ENCODE measurements around the gene PLSCR5.

Gene PLSCR5

DNA sequence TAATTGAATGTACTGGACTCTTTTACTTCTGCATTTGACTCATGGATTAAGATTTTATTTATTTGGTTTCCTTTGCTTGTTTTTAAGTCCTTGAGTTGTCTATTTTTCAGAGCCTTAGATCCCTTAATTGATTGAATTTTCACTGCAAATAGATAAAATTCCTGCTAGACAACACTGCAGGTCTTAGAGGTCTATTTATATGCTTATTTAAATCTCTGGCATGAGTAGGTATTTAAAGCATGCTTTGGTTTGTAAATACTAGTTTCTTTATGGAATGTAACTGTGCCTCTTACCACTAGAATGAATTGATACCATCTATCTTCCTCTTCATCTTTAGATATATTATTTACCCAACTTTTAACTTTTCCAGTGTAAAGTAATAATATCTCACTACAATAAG is 20.0 kb downstream of the PLSCR5 start:
- DNase-seq (ENCODE audit: low spot score), result no peak

DNA sequence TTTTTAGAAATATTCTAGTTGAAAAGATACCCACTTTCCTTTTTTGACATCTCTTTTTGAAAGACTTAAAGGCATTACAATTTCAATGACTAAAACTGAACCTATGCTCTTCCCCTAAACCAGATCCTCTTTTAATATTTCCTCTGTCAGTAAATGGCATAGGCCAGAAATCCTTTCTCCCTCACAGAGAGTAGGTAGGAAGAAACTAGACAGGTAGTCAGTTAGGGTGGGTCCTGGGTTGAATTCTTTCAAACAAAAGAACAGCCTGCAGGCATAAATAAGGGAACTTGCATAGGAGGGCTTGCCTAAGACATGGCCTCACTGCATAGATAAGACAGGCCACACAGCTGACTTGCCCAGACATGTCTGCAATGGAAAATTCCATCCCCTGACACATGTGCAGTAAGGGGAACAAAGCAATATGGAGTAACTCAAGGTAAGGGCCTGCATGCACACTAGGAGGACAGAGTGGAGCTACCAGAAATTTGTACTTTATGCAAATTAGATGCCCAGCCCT is 23.1 kb downstream of the PLSCR5 start:
- no peak for DNase-seq (ENCODE audit: low spot score)

DNA sequence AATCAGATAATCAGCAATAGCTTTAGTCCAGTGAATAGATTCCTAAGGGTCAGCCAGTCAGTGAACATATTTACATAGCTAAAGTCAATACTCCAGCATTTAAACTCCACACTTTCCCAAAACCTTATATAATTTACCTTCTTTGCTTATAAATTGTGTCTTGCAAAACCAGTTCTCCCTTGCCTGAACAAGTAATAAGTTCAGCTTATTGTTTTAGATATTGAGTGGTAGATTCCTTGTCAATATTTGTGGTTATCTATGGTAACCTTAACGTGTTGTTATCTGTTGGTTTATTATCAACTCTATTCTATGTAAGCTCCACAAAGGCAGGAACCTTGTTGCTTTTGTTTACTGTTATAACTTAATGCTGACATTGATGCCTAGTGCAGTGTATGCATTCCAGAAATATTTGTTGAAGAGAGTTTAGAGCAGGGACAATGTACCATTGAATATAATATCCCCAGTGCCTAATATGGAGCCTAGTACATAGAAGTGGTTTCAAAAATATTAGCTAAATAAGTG is 24.0 kb downstream of the PLSCR5 start:
- no peak for DNase-seq (ENCODE audit: low spot score)

DNA sequence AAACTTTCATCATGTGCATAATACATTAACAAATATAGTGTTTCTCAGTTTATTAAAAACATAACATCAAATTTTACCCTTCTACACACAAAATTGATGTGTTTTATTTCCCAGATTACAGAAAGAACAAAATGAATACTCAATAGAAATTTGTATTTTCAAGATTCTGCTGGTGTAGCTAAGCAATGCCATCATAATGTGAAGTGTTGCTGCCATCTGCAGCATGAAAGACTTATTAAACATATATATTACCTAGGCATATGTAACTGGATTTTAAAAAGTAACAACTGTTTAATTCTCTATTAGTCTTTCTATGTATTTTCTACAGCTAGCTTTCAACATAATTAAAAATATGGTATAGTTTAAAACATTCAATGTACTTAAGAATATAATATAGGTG is 27.5 kb downstream of the PLSCR5 start:
- DNase-seq (ENCODE audit: low spot score), result no peak

DNA sequence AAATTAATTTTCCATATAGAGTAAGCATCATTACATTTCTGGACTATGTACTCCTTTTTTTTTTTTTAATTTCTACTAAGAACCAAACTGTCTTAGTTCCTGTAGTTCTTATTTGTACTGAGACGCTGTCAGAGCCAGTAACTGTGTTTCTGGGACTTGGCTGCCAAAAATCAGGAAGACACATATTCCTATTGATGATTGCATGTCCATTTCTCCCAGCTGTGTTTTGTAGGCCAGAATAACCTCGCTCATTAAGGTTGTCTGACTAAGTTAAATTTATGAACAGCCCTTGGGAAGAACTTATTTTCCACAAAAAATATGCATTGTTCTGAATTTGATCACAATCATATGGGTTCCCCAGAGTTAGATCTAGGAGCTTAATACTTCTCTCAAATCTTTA is 29.5 kb downstream of the PLSCR5 start:
- no peak for DNase-seq (ENCODE audit: low spot score)

DNA sequence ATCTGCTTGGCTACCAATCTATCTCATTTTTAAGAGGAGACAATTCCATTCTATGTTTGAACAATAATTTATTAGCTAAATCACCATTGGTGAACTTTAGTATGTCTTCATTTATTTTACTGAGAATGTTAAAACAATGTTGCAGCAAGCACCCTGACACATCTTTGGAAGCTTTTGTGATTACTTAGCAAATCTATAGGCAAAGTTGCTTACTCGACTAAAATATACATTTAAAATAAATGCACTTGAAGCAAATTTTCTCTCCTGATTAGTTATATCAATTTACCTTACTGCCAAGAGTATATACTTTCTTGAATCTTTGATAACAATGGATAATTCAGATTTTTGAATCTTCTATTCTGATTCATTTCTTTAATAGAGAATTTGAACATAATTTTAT is 31.0 kb downstream of the PLSCR5 start:
- DNase-seq (ENCODE audit: low spot score), result no peak

DNA sequence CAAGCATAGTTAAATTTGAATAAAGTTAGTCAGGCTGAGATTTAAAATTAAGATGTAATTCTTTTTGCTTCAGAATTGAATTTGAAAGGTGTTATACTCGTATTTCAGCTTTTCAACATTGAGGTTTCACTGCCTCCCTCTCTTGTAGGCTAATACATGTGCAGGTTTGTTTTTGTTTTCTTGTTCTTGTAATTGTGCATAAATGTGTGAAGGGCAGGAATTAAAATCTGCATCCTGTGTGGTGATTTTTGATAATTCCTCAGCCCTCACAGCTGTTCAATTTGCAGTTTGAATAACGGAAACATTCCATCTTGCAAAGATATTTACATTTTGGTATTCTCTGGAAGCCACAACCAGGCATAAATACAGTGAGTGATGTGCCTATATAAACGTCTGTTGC is 35.8 kb downstream of the PLSCR5 start:
- DNase-seq (ENCODE audit: low spot score), result no peak

DNA sequence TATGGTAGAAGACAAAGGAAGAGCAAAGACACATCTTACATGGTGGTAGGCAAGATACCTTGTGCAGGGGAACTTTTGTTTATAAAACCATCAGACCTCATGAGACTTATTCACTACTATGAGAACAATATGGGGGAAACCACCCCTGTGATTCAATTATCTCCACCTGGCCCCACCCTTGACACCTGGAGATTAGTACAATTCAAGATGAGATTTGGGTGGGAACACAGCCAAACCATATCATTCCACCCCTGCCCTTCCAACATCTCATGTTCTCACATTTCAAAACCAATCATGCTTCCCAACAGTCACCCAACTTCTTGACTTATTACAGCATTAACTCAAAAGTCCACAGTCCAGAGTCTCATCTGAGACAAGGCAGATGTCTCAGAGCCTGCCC is 39.0 kb downstream of the PLSCR5 start:
- no peak for DNase-seq (ENCODE audit: low spot score)

DNA sequence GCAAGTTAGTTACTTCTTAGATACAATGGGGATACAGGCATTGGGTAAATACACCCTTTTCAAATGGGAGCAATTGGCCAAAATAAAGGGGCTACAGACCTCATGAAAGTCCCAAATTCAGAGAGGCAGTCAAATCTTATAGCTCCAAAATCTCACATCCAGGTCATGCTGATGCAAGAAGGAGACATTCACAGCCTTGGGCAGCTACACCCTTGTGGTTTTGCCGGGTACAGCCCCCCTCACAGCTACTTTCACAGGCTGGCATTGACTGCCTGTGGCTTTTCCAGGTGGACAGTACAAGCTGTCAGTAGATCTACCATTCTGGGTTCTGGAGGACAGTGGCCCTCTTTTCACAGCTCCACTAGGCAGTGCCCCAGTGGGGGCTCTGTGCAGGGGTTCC is 43.3 kb downstream of the PLSCR5 start:
- no peak for DNase-seq (ENCODE audit: low spot score)

DNA sequence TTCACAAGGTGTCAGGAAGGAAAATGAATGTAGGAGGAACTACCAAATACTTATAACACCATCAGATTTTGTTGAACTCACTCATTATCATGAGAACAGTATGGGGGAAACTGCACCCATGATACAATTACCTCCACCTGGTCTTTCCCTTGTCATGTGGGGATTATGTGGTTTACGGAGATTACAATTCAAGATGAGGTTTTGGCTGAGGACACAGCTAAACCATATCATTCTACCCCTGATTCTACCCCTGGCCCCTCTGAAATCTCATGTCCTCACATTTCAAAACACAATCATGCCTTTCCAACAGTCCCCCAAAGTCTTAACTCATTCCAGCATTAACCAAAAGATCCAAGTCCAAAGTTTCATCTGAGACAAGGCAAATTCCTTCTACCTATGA is 43.7 kb downstream of the PLSCR5 start:
- no peak for DNase-seq (ENCODE audit: low spot score)

DNA sequence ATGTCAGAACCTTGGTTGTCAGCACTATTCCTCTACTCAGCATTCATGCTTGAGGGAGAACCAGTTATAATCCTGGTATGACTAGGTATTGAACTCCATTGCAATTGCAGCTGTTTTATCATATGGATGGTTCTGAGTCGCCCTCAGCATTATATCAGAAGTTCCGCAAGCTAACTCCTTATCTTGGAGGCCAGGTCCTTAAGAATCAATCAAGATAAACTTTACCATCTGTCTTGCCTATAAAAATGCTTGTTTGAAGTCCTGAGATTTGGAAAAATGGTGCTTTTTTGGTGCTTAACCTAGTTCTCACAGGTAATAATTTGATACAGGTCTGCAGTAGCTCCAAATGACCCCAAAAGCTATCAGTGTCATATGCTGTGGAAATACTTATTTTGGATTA is 44.5 kb downstream of the PLSCR5 start:
- no peak for DNase-seq (ENCODE audit: low spot score)

DNA sequence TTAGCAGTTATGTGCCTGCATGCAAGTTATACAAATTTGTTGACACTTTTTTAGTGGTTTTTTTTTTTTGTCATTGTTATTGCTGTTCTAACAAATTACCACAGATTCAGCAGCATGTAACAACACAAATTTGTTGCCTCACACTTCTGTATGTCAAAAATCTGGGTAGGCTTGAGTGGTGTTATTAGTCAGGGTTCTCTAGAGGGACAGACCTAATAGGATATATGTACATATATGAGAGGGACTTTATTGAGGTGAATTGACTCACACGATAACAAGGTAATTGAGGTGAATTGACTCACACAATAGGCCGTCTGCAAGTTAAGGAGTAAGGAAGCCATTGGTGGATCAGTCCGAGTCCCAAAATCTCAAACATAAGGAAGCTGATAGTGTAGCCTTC is 45.8 kb downstream of the PLSCR5 start:
- DNase-seq (ENCODE audit: low spot score), result no peak

DNA sequence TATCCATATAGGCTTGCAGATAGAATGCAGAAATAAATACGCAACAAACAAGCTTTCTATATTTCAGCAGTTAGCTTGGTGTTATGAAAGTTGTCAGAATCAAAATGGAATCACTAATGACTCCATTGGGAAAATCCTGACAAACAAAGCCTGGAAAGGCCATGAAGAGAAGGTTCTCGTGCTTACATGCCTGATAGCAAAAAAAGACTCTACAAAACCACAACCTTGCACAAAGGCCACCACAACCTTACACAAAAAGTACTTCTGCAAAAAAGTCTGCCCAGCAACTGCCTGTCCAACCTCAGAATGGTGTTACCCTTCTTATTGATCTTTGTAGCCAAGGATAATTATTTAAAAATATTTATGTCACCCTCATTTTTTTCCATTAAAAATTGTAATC is 46.4 kb downstream of the PLSCR5 start:
- DNase-seq (ENCODE audit: low spot score), result no peak

DNA sequence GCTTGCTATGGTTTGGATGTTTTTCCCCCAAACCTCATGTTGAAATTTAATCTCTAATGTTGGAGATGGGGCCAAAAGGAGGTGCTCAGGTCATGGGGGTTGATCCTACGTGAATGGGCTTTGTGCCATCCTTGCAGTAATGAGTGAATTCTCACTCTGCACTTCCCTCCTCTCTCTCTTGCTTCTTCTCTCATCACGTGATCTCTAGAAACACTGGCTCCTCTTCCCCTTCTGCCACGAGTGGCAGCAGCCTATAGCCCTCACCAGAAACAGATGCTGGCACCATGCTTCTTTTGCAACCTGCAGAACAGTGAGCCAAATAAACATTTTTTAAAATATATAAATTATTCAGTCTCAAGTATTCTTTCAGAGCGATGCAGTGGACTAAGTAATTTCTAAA is 47.4 kb downstream of the PLSCR5 start:
- DNase-seq (ENCODE audit: low spot score), result no peak

DNA sequence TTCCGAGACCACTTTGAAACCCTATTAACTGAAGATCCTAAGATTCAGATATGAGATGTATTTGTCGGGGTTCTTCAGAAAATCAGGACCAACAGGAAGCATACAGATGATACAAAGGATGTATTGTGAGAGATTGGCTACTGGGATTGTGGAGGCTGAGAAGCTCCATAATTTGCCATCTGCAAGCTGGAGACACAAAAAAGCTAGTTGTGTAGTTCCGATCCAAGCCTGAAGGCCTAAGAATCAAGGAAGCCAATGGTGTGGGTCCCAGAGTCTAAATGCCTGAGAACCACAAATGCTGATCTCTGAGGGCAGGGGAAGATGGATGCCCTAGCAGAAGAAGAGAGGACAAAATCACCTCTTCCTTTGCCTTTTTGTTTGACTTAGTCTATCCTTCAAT is 49.8 kb downstream of the PLSCR5 start:
- no peak for DNase-seq (ENCODE audit: low spot score)

DNA sequence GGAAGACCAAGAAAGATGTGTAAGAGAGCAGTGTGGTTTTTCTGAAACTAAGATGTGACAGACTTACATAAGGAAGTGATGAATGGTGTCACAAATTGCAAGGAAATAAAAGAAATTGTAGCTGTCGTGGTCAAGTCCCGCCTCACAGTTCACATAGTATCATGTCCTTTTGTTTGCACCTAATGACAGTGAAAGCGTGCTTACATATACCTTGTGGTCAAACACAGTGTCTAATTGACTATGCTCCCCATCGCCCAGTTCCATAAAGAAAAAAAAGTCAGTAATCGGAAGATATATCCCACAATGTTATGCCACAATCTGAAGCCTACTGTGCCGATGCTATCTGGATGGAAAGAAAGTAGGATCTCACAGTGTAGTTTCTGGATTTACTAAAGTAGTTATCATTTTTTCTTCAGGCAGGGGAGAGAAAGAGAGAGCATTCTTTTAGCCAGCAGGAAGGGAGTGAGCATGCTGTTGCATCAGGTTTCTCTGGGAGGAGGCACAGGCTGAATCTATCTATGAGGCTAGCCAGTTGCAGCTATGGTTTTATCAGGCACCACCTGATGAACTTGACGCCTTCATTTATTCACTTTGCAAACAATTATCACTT is 50.9 kb downstream of the PLSCR5 start:
- no peak for DNase-seq (ENCODE audit: low spot score)

DNA sequence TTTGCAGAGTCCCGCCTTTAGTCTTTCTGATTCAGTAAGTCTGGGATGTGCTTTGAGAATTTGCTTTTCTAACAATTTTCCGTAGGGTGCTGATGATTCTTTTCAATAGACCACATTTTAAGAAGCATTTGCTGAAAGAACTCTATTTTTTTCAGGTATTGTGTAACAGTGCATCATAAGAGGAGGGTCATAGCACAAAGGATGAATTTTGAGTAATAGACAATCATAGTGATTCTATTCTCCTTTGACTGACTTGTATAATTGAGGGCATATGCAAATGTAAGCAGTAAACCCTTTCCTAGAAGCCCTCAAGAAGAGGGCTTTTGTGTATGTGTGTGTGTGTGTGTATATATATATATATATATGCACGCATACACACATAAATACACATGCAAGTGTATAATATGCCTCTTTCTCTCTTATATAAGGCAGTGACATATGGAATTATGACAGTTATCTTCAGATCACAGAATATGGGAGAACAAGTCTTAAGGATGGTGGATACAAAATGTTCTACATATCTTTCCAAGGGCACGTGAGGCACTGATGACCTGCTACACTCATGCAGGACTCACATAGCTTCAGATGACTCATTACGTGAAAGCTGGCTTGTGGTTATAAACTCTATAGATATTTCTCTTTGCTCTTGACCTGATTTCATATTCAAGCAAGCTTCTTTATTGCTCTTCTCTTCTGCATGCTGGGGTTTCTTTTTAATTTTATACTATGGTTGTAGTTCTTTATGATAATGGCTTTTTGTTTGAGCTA is 54.2 kb downstream of the PLSCR5 start:
- no peak for DNase-seq (ENCODE audit: low spot score)

DNA sequence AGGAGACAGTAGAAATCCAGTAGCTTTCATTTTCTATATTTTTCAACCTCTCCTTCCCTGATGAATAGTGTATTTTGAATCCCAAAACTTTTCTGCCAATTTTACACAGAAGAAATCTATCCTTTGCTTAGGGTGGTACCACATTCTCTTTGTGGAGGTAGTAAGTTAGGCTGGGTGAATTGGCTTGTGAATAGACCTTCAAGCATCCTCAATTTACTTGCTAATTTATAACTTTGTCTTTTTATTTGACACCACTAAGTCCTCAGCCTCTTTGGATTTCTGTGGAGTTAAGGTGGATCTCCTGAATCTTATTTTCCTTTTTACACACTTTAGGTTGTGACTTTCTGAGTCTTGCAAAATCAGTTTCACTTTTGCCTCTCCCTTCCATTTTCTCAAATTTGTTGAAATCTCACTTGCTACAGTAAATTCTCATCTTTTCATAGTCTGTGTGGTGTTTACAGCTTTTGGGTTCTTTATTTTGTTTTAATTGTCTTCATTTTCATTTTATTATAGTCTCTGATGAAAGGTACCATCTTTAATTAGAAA is 55.0 kb downstream of the PLSCR5 start:
- DNase-seq (ENCODE audit: low spot score), result no peak

DNA sequence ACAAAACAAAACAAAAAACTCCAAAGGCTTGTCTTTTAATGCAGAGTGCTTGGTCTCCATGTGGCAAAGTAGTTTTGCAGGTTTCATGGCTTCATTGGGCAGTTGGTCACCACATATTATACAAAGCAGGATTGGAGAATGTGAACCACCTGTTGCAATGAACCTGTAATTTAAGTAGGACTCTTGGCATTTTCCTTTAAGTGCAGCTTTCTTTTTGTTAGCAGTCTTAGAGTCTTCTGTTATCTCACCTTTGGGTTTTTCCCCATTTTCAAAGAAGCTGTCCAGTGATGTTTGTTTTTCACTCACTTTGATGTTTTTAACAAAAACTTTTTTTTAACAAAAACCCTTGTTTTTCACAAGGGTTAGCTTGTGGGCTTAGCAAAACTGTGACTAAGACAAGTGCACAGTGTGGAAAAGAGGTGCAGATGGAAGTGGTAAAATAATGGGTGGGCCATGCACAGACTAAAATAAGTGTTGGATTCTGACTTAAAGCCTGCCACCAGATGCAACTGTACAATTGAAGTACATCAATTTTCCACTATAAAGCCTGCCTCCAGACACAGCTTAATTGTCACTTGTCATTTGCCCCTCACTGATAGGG is 57.8 kb downstream of the PLSCR5 start:
- no peak for DNase-seq (ENCODE audit: low spot score)

DNA sequence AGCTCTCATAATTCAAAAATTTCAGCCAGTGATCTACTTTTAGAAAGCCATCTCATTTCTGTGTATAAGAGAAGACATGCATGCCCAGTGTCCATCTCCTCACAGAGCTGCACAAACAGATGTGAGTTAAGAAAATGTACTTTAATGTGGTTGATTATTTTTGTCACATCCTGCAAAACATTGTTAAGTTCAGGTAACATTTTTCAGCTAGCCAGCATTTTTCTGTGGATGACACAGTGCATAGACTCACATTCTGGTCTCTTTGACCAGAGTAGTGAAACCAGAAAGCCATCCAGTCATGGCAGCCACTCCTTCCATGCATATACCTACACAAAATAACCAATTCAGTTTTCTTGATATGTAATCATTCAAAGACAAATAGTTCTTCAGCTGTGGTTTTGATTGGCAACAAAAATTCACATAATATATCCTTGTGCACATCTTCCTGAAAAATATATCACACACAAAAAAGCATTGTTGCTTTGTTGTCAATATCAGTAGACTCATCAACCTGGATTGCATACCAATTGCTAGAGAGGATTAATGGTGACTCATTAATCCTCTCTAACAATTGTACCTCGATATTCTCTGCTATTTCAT is 58.7 kb downstream of the PLSCR5 start:
- DNase-seq (ENCODE audit: low spot score), result no peak

DNA sequence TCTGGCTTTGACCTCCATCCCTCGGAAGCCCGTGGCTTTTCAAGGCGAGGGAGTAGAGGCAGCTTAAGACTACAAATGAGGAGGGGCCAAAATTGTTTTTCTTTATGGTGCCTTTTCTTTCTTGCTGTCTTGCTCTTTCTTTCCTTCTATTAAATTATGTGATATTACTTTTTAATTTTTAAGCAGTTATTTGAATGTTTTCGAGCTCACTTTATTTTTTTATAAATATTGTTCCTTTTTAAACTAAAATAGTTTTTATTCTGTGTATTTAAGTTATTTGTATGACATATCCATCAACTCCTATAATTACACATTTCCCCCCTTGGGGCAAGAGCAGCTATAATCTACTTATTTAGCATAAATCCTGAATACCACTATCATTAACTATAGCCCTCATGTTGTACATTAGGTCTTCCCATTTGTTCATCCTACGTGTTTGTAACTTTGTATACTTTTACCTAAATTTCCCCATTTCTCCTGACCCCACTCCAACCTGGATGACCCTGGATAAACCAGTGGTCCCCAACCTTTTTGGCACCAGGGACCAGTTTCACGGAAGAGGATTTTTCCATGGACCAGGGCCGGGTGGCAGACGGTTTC is 60.1 kb downstream of the PLSCR5 start:
- DNase-seq (ENCODE audit: low spot score), result no peak

Data from HuH-7 (cell line).